ENCODE data around the gene ZNF316. TPM values are rescaled to one million over a fixed set of nuclear protein-coding genes. Genes with fewer than 3 reads are reported as not detected.

ZNF316 gene
- 7.3 and 8.7 TPM in 2 replicates for total RNA-seq

GRCh38 chr7:6636741-6637543 lies at the start of gene ZNF316:
ZNF316 (plus strand) TSS chr7:6637318; CDS start chr7:6642410, 5,092 bp downstream.

GRCh38 chr7:6589829-6590644 lies 47.1 kb upstream of the ZNF316 start, which contains the start of gene INTS15:
INTS15 (plus strand) TSS chr7:6590021; CDS start chr7:6590284, 263 bp downstream.

GRCh38 chr7:6614953-6615722 lies 22.0 kb upstream of the ZNF316 start, which contains the start of gene ZNF853:
ZNF853 (plus strand) TSS chr7:6615610; CDS start chr7:6616175, 565 bp downstream.

Other genes with a start within 250 kb of the ZNF316 start
- gene DAGLB, start 189.4 kb upstream of the ZNF316 start, total RNA-seq = 13.3 and 15.5 TPM in 2 replicates
- gene KDELR2, start 153.2 kb upstream of the ZNF316 start, total RNA-seq = 267 and 294 TPM in 2 replicates
- not detected in 2 replicates for gene GRID2IP, start 85.9 kb upstream of the ZNF316 start, total RNA-seq
- gene ZDHHC4, start 59.9 kb upstream of the ZNF316 start, total RNA-seq = 38.1 and 43.7 TPM in 2 replicates
- gene INTS15, start 47.3 kb upstream of the ZNF316 start, total RNA-seq = 8.7 and 10.9 TPM in 2 replicates
- 0.16 and 1.1 TPM in 2 replicates for gene ZNF853, start 21.7 kb upstream of the ZNF316 start, total RNA-seq
- gene ZNF12, start 69.6 kb downstream of the ZNF316 start, total RNA-seq = 11.7 and 15.4 TPM in 2 replicates
- gene RSPH10B2, start 116.8 kb downstream of the ZNF316 start, total RNA-seq = not detected in 2 replicates
- gene CCZ1B, start 189.0 kb downstream of the ZNF316 start, total RNA-seq = 7.6 and 13.9 TPM in 2 replicates